KMS-11 (cell line): ENCODE results near the gene KLK15.

Experiments
- H2AFZ ChIP-seq: fragments of 200-600 bp; sonication (generic); 2 replicates; pipeline ENCODE4 v1.6.1; 2016; ENCODE audit warnings: antibody characterized with exemption, mixed run types, low read depth
- H3K27ac ChIP-seq: fragments of 200-600 bp; sonication (generic); 2 replicates; pipeline ENCODE4 v1.6.1; 2016; ENCODE audit warnings: mild to moderate bottlenecking, mixed run types
- H3K27me3 ChIP-seq: fragments of 200-600 bp; sonication (generic); 2 replicates; pipeline ENCODE4 v1.6.1; 2017; ENCODE audit warnings: mild to moderate bottlenecking, low read depth, mixed run types, moderate library complexity; ENCODE audit not compliant: insufficient read depth
- H3K36me3 ChIP-seq: fragments of 200-600 bp; sonication (generic); 2 replicates; pipeline ENCODE4 v1.6.1; 2017; ENCODE audit warnings: mild to moderate bottlenecking, mixed run types; ENCODE audit not compliant: insufficient read depth
- H3K4me1 ChIP-seq: fragments of 200-600 bp; sonication (generic); 2 replicates; pipeline ENCODE4 v1.6.1; 2016; ENCODE audit warnings: mild to moderate bottlenecking, low read depth, mixed run types; ENCODE audit not compliant: poor library complexity, severe bottlenecking
- H3K4me2 ChIP-seq: fragments of 200-600 bp; sonication (generic); 2 replicates; pipeline ENCODE4 v1.7.0; 2016; ENCODE audit warnings: mild to moderate bottlenecking, mixed run types
- H3K4me3 ChIP-seq: fragments of 200-600 bp; sonication (generic); IDR thresholded peaks from 2 replicates; pipeline ENCODE4 v1.6.1; 2017; ENCODE audit warnings: low read depth, low read length, mixed read lengths; ENCODE audit not compliant: insufficient read depth
- H3K79me2 ChIP-seq: fragments of 200-600 bp; sonication (generic); 2 replicates; pipeline ENCODE4 v1.6.1; 2016; ENCODE audit warnings: low read depth, mixed run types; ENCODE audit not compliant: insufficient read depth
- H3K9ac ChIP-seq: fragments of 200-600 bp; sonication (generic); 2 replicates; pipeline ENCODE4 v1.6.1; 2016; ENCODE audit warnings: mild to moderate bottlenecking, mixed run types
- H4K20me1 ChIP-seq: fragments of 200-600 bp; sonication (generic); 2 replicates; pipeline ENCODE4 v1.6.1; 2016; ENCODE audit warnings: mild to moderate bottlenecking, mixed run types; ENCODE audit not compliant: insufficient read depth
- TF ChIP-seq, protein P1 (sequence below): fragments of 200-600 bp; sonication (generic); conservative IDR thresholded peaks from 2 replicates; pipeline ENCODE4 v1.6.1; 2017; ENCODE audit warnings: low read depth, mild to moderate bottlenecking, antibody characterized with exemption, low read length, moderate library complexity, mixed read lengths

Gene KLK15

DNA sequence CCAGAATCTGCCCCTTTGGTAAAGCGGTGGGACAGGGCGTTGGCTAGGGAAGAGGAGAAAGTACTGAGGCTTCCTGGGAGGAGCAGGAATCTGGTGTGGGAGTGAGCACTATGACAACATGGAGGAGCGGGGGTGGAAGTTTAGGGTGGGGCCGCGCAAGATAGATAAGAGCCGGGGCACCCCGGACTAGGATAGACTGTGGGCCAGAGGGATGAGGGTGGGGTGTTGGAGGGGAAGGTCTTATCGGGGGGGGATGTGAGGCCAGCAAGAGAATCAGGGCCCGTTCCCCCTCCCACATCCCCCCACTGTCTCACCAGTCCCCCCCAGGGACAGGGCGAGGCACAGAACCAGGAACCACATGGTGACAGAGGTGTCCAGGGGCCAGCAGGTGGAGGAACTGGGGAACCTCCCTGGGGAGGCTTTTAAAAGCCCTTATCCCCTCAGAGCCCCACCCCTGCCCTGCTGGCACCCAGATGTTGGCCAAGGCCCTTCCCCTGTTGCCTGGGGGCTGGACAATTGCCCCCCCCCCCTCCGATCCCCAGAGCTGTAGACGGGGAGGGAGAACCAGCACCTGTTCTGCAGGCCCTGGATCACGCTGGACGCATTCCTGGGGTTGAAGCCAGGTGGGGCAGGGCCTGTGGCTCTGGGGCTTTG, 9.9 kb downstream of the KLK15 start, which contains the start of gene KLK1:
Gene KLK1, minus strand, starts transcription at position 399 of the 654 bp plus-strand sequence. Its CDS starts 39 bp downstream, at position 360.
- Histone ChIP-seq H3K4me1 (no peaks in the 10 kb centered on the region), H3K4me2 (no peak within 1 kb of the TSS)

DNA sequence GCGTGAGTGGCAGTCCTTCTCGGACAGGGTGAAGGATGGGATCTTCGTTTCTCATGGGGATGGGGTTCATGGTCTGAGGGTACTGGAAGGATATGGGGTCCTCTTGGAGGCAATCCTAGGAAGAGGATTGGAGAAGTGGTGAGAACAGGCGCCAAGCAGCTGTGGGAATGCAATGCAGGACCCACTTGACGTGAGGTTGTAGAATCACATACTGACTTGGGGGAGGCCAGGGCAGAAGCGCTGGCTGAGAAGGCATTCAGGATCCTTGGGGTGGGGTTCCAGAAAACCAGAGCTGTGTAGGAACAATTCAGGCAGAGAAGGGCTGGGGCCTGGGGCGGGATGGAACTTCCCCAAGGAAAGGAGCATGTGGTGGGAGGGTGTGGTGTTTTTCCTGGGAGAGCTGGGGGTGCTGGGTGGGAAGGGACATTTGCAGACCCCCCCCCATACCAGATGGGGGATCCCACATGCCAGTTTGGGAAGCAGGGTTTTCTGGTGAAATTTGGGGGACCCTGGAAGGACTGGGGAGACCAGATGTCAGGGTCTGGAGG, 10.6 kb downstream of the KLK15 start:
- H3K27ac ChIP-seq, result no peak overlapping the region
- no peaks in the 10 kb centered on the region for H3K79me2 ChIP-seq
- no peaks in the 10 kb centered on the region for H4K20me1 ChIP-seq
- H3K4me3 ChIP-seq, result no peak overlapping the region
- H3K27me3 ChIP-seq, result peaks cover 44% of the 10 kb centered on the region
- no peak overlapping the region for H3K9ac ChIP-seq
- H2AFZ ChIP-seq, result no peak overlapping the region
- TF ChIP-seq, protein P1, sequence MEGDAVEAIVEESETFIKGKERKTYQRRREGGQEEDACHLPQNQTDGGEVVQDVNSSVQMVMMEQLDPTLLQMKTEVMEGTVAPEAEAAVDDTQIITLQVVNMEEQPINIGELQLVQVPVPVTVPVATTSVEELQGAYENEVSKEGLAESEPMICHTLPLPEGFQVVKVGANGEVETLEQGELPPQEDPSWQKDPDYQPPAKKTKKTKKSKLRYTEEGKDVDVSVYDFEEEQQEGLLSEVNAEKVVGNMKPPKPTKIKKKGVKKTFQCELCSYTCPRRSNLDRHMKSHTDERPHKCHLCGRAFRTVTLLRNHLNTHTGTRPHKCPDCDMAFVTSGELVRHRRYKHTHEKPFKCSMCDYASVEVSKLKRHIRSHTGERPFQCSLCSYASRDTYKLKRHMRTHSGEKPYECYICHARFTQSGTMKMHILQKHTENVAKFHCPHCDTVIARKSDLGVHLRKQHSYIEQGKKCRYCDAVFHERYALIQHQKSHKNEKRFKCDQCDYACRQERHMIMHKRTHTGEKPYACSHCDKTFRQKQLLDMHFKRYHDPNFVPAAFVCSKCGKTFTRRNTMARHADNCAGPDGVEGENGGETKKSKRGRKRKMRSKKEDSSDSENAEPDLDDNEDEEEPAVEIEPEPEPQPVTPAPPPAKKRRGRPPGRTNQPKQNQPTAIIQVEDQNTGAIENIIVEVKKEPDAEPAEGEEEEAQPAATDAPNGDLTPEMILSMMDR, result no peak
- H3K4me2 ChIP-seq, result no peak overlapping the region
- H3K36me3 ChIP-seq, result no peaks in the 10 kb centered on the region
- H3K4me1 ChIP-seq, result no peaks in the 10 kb centered on the region

More for the DNA sequence above, 9.9 kb downstream of the KLK15 start, which contains the start of gene KLK1:
- Histone ChIP-seq H3K79me2 (no peaks in the 10 kb centered on the region), H3K9ac (no peak within 1 kb of the TSS), H2AFZ (no peak within 1 kb of the TSS), H4K20me1 (no peaks in the 10 kb centered on the region), H3K27me3 (peaks cover 48% of the 10 kb centered on the region), H3K27ac (no peak within 1 kb of the TSS), H3K4me3 (no peak within 1 kb of the TSS), H3K36me3 (no peaks in the 10 kb centered on the region)
- TF ChIP-seq, protein P1, result no peak

DNA sequence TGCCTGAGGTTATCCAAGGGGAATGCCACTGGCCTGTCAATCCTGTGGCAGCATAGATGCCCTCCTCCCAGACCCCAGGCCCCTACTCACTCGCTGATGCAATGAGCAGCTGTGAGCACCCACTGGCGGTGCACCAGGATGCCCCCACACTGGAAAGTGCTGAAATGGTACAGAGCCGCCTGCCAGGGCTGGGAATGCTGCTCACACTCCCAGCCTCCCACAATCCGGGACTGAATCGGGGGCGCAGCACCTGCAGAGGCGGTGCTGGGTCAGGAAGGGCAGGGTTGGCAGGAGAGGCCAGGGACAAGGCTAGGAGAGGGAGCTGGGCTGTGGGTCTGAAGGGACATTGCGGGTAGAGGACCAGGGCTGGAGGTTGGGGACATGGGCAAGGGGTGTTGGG, 11.8 kb downstream of the KLK15 start:
- Histone ChIP-seq H3K4me1 (no peaks in the 10 kb centered on the region), H3K4me2 (no peak overlapping the region), H3K36me3 (no peaks in the 10 kb centered on the region), H4K20me1 (no peaks in the 10 kb centered on the region), H3K27ac (no peak overlapping the region), H2AFZ (no peak overlapping the region), H3K27me3 (peaks cover 47% of the 10 kb centered on the region), H3K9ac (no peak overlapping the region), H3K79me2 (no peaks in the 10 kb centered on the region), H3K4me3 (no peak overlapping the region)
- TF ChIP-seq, protein P1, result no peak

DNA sequence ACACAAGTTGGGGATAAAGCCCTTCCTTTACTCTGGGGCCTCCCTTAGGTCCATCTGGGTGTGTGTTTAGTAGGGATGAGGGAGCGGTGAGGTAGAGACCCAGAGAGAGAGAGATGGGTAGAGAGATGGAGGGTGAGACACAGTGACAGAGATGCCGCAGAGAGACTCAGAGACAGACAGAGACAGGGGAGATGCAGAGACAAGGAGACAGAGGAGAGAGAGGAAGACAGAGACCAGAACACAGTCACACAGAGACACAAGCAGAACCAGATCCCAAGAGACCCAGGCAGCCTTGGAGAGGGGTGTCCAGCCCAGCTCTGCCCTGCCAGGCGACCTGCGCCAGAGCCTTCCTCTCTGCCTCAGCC, 12.1 kb downstream of the KLK15 start:
- TF ChIP-seq, protein P1, result no peak
- Histone ChIP-seq H3K9ac (no peak overlapping the region), H3K4me1 (no peaks in the 10 kb centered on the region), H3K4me2 (no peak overlapping the region), H3K4me3 (no peak overlapping the region), H3K36me3 (no peaks in the 10 kb centered on the region), H3K27me3 (peaks cover 48% of the 10 kb centered on the region), H3K79me2 (no peaks in the 10 kb centered on the region), H3K27ac (no peak overlapping the region), H4K20me1 (no peaks in the 10 kb centered on the region), H2AFZ (no peak overlapping the region)
